Hepatic stellate cell (primary cell): ENCODE results near the gene RASAL1.

Experiments used
- DNase-seq: peaks from one replicate; pipeline ENCODE4 v3.0.0; 2011; ENCODE audit warnings: low spot score

RASAL1 gene

GRCh38 chr12:113071135-113072112 is 64.1 kb downstream of the RASAL1 start:
- DNase-seq, result no peak

GRCh38 chr12:113070117-113070906 is 65.2 kb downstream of the RASAL1 start:
- DNase-seq, result no peak

GRCh38 chr12:113069751-113070116 is 65.8 kb downstream of the RASAL1 start:
- DNase-seq, result no peak

- DNase-seq, result no peak
Observed at GRCh38 chr12:113069149-113069548, 66.4 kb downstream of the RASAL1 start.

GRCh38 chr12:113067987-113068935 is 67.3 kb downstream of the RASAL1 start:
- no peak for DNase-seq

- no peak for DNase-seq
Observed at GRCh38 chr12:113066813-113067400, 68.7 kb downstream of the RASAL1 start.

GRCh38 chr12:113065126-113066007 is 70.2 kb downstream of the RASAL1 start:
- DNase-seq, result no peak

GRCh38 chr12:113064395-113065125 is 71.0 kb downstream of the RASAL1 start:
- no peak for DNase-seq

- DNase-seq, result no peak
Observed at GRCh38 chr12:113063396-113064350, 71.9 kb downstream of the RASAL1 start.

GRCh38 chr12:113062502-113063395 is 72.8 kb downstream of the RASAL1 start:
- no peak for DNase-seq

- no peak for DNase-seq
Observed at GRCh38 chr12:113061061-113061694, 74.4 kb downstream of the RASAL1 start.

GRCh38 chr12:113060336-113060960 is 75.1 kb downstream of the RASAL1 start:
- DNase-seq, result no peak

- DNase-seq, result no peak
Observed at GRCh38 chr12:113059071-113059595, 76.4 kb downstream of the RASAL1 start.

- DNase-seq, result no peak
Observed at GRCh38 chr12:113058553-113058952, 77.0 kb downstream of the RASAL1 start.

GRCh38 chr12:113057565-113058485 is 77.7 kb downstream of the RASAL1 start:
- no peak for DNase-seq
